GM12878 (cell line): ENCODE results near the gene PACS2. TPM values are rescaled to one million over a fixed set of nuclear protein-coding genes. Genes with fewer than 3 reads are reported as not detected.
A peak's percentile ranks its signal among the peaks of the same experiment; 100 is the strongest.

ENCODE experiments used
- ATAC-seq: fragments of 200-7000 bp; cut with Tn5 transposase; 3 replicates; pipeline ENCODE4 v1.9.1; 2020; ENCODE audit warnings: mild to moderate bottlenecking, moderate library complexity
- BruUV-seq: library from RNA; stranded (reverse); fragments of 400-500 nt; replicated peaks from 2 replicates; lab custom pipeline; 2021; lab: Mats Ljungman, UMichigan
- CTCF ChIA-PET: fragments of 300-600 bp; sonication (Branson Sonifier 250); formaldehyde crosslinking; extraction: SDS; loops from one replicate; lab custom pipeline; 2021; ENCODE audit warnings: inconsistent platforms; lab: Yijun Ruan, JAX
- POLR2A ChIA-PET: fragments of 350-600 bp; formaldehyde crosslinking; extraction: SDS; loops from one replicate; lab custom pipeline; 2021; ENCODE audit warnings: inconsistent platforms; lab: Charles Lee
- RAD21 ChIA-PET: fragments of 300-600 bp; sonication (Branson Sonifier 250); formaldehyde crosslinking; loops from one replicate; lab custom pipeline; 2023; ENCODE audit warnings: antibody characterized with exemption; ENCODE audit not compliant: unreplicated experiment; lab: Charles Lee
- SMC1A ChIA-PET: fragments of 300-600 bp; sonication (Branson Sonifier 250); formaldehyde crosslinking; loops from one replicate; lab custom pipeline; 2023; ENCODE audit not compliant: unreplicated experiment, uncharacterized antibody; lab: Charles Lee
- DNase-seq: peaks from one replicate; pipeline ENCODE4 v3.0.0-alpha.2; 2011; ENCODE audit warnings: low read depth, low spot score
- FAIRE-seq: peaks from 3 replicates; lab custom pipeline; 2011; peaks lifted over from hg19 to GRCh38; lab: Jason Lieb, UNC
- H2AFZ ChIP-seq: 2 replicates; pipeline ENCODE4 v1.6.0; 2011; ENCODE audit warnings: low read depth, low read length, control low read depth; ENCODE audit not compliant: control insufficient read depth
- H3K27ac ChIP-seq: 2 replicates; pipeline ENCODE4 v1.5.1; 2011; ENCODE audit warnings: control low read depth; ENCODE audit not compliant: control insufficient read depth, insufficient read depth
- H3K27me3 ChIP-seq, 2 experiments: replicated peaks in 1 of 2; 2 replicates each; pipeline versions ENCODE4 v1.6.0 to v1.6.1; 2011; ENCODE audit warnings: low read length in 1 of 2; ENCODE audit not compliant: control insufficient read depth in 2 of 2, insufficient read depth in 2 of 2
- H3K36me3 ChIP-seq, 2 experiments: 2 replicates each; pipeline ENCODE4 v1.5.1; 2011; ENCODE audit warnings: low read length in 1 of 2; ENCODE audit not compliant: control insufficient read depth in 2 of 2, insufficient read depth in 2 of 2
- H3K4me1 ChIP-seq: 2 replicates; pipeline ENCODE4 v1.6.1; 2011; ENCODE audit warnings: mild to moderate bottlenecking, low read length, moderate library complexity, mixed read lengths; ENCODE audit not compliant: control insufficient read depth, insufficient read depth
- H3K4me2 ChIP-seq: 2 replicates; pipeline ENCODE4 v1.6.0; 2011; ENCODE audit warnings: control low read depth; ENCODE audit not compliant: control insufficient read depth, insufficient read depth
- H3K4me3 ChIP-seq: fragments of 200-600 bp; sonication (generic); 2 replicates; pipeline ENCODE4 v1.5.1; 2016
- H3K79me2 ChIP-seq: 2 replicates; pipeline ENCODE4 v1.6.0; 2011; ENCODE audit warnings: low read length; ENCODE audit not compliant: control insufficient read depth, insufficient read depth
- H3K9ac ChIP-seq: 2 replicates; pipeline ENCODE4 v1.8.0; 2011; ENCODE audit warnings: low read length, control low read depth, mixed read lengths; ENCODE audit not compliant: control insufficient read depth, insufficient read depth
- H3K9me3 ChIP-seq: replicated peaks from 3 replicates; pipeline ENCODE4 v1.5.1; 2011; ENCODE audit warnings: mild to moderate bottlenecking, low read length; ENCODE audit not compliant: control insufficient read depth, insufficient read depth
- H4K20me1 ChIP-seq: 2 replicates; pipeline ENCODE4 v1.6.0; 2011; ENCODE audit not compliant: control insufficient read depth, insufficient read depth
- BACH1 ChIP-seq: fragments of 450-650 bp; IDR thresholded peaks from 2 replicates; pipeline ENCODE4 v1.6.1; 2017; ENCODE audit warnings: mild to moderate bottlenecking, borderline replicate concordance
- CHD1 ChIP-seq: IDR thresholded peaks from 2 replicates; pipeline ENCODE4 v1.6.1; 2012; ENCODE audit warnings: low read depth, low read length, improper control_type of control experiment
- E2F4 ChIP-seq: IDR thresholded peaks from 2 replicates; pipeline ENCODE4 v1.6.1; 2012; ENCODE audit warnings: low read depth, low read length, improper control_type of control experiment
- ESRRA ChIP-seq: IDR thresholded peaks from 2 replicates; pipeline ENCODE4 v1.6.1; 2012; ENCODE audit warnings: mild to moderate bottlenecking, low read length, improper control_type of control experiment
- FOXK2 ChIP-seq: fragments of 450-650 bp; IDR thresholded peaks from 2 replicates; pipeline ENCODE4 v1.6.1; 2017; ENCODE audit warnings: mild to moderate bottlenecking, moderate library complexity
- GABPA ChIP-seq: IDR thresholded peaks from 2 replicates; pipeline ENCODE4 v1.6.1; 2014; ENCODE audit warnings: antibody characterized with exemption, low read depth, mild to moderate bottlenecking, inconsistent platforms
- HDAC6 ChIP-seq: fragments of 200-600 bp; sonication (generic); IDR thresholded peaks from one replicate; pipeline ENCODE4 v1.8.0; 2017; ENCODE audit warnings: antibody characterized with exemption; ENCODE audit not compliant: unreplicated experiment
- HDGF ChIP-seq: fragments of 450-650 bp; IDR thresholded peaks from 2 replicates; pipeline ENCODE4 v1.6.1; 2016; ENCODE audit warnings: antibody characterized with exemption
- IRF4 ChIP-seq: IDR thresholded peaks from 2 replicates; pipeline ENCODE4 v1.6.1; 2011; ENCODE audit warnings: low read depth, low read length
- NBN ChIP-seq: fragments of 450-650 bp; IDR thresholded peaks from 2 replicates; pipeline ENCODE4 v1.6.1; 2016
- NKRF ChIP-seq: fragments of 450-650 bp; conservative IDR thresholded peaks from 2 replicates; pipeline ENCODE4 v1.6.1; 2017; ENCODE audit warnings: mild to moderate bottlenecking, moderate library complexity
- PAX8 ChIP-seq: fragments of 450-650 bp; IDR thresholded peaks from 2 replicates; pipeline ENCODE4 v1.6.1; 2017; ENCODE audit warnings: mild to moderate bottlenecking, moderate library complexity
- POLR2AphosphoS5 ChIP-seq: IDR thresholded peaks from 2 replicates; pipeline ENCODE4 v1.6.1; 2011; ENCODE audit warnings: mild to moderate bottlenecking, low read length, inconsistent platforms
- SUZ12 ChIP-seq: fragments of 200-600 bp; sonication (generic); IDR thresholded peaks from one replicate; pipeline ENCODE4 v1.6.1; 2018; ENCODE audit warnings: antibody characterized with exemption, mild to moderate bottlenecking; ENCODE audit not compliant: unreplicated experiment
- TARDBP ChIP-seq: IDR thresholded peaks from 2 replicates; pipeline ENCODE4 v1.6.1; 2016; ENCODE audit warnings: borderline replicate concordance
- TCF12 ChIP-seq: IDR thresholded peaks from 2 replicates; pipeline ENCODE4 v1.6.1; 2011; ENCODE audit warnings: low read depth, mild to moderate bottlenecking, low read length
- ZNF207 ChIP-seq: fragments of 450-650 bp; IDR thresholded peaks from 2 replicates; pipeline ENCODE4 v1.6.1; 2014; ENCODE audit warnings: antibody characterized with exemption, mild to moderate bottlenecking, borderline replicate concordance
- ZNF384 ChIP-seq: IDR thresholded peaks from 2 replicates; pipeline ENCODE4 v1.6.1; 2012; ENCODE audit warnings: low read depth, mild to moderate bottlenecking, low read length, improper control_type of control experiment, borderline replicate concordance
- WGBS: methylation state at CpG from one replicate; pipeline ENCODE4 v1.1.6; 2016; ENCODE audit warnings: low lambda C conversion rate; ENCODE audit not compliant: insufficient replicate concordance, insufficient coverage; ENCODE audit errors: missing lambda C conversion rate; 5-methylcytosine and 5-hydroxymethylcytosine counted together
- in situ Hi-C: fragments of 300-500 bp; cut with MboI; formaldehyde crosslinking; loops from 9 replicates; pipeline ENCODE4 v1.14.3; 2018; ENCODE audit warnings: mixed read lengths
- intact Hi-C: fragments of 100-400 bp; cut with micrococcal nuclease; formaldehyde crosslinking; loops from one replicate; pipeline ENCODE4 v1.14.2; 2022; ENCODE audit not compliant: unreplicated experiment
- polyA plus RNA-seq, 11 experiments: library from polyadenylated mRNA; depleted of rRNA in 4 of 11; unstranded in 6 of 11; stranded (reverse) in 5 of 11; fragments of >200 nt; fragmentation: Nextera tagmentation in 4 of 11; fragmentation: Illumina TruSeq in 1 of 11; extraction: Ambion mirVana in 4 of 11; extraction: Trizol in 1 of 11; gene quantifications; 1 replicate in 1 of 11; 2 replicates in 10 of 11; pipeline versions ENCODE4 v1.2.1 to v1.2.3, GENCODE V29; 2011 to 2016; ENCODE audit warnings: inconsistent platforms in 2 of 11, missing spikeins in 2 of 11, low read depth in 1 of 11
- total RNA-seq, 4 experiments: library from RNA; depleted of rRNA in 3 of 4; stranded (reverse); fragments of >200 nt in 3 of 4; fragmentation: Illumina TruSeq in 1 of 4; extraction: Trizol in 1 of 4; gene quantifications; 2 replicates each; pipeline versions ENCODE4 v1.2.1 to v1.2.3, GENCODE V29; 2013 to 2021
- TF ChIP-seq, protein P1 (sequence below): fragments of 450-650 bp; formaldehyde crosslinking; IDR thresholded peaks from 2 replicates; pipeline ENCODE4 v1.5.0; 2022; ENCODE audit warnings: mild to moderate bottlenecking, missing genetic modification characterization

Gene PACS2
- total and polyA plus RNA-seq, 10 of the 15 experiments (the other 5 are each of a cell fraction or from before 2014, with no cell fraction given) = 0.21 to 37.3 (median 9.4) TPM

DNA sequence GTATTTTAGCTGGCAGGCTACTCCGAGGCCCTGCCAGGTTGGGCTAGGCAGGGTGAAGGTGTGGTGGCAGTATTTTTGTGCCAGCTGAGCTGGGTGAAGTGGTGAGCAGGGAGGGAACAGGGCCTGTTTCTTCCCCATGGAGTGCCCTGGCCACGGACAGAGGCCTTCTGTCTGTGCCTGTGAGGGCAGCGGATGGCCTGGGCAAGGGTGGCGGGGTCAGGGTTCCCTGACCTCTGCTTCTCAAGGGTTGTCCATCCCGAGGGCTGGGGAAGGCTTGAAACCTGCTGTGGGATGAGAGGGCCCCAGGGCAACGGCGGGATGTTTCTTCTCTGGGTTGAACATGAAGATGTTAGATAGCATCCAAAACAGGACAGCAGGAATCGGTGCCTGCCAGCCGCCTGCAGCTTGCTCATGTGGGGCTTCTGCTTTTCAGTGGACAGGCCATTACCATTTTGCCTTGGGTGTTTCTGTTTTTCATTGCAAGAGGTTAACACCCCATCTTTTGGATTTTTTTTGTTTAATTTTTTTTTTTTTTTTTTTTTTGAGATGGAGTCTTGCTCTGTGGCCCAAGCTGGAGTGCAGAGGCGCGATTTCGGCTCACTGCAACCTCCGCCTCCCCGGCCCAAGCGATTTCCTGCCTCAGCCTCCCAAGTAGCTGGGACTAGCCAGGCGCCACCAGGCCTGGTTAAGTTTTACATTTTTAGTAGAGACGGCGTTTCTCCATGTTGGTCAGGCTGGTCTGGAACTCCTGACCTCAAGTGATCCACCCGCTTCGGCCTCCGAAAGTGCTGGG is 108.3 kb downstream of the PACS2 start:
- POLR2A ChIA-PET = interaction anchor here (0.7 to 1.3 kb wide), 2 partner anchors 20 to 67 kb away, joined by 3 to 4 read pairs; no protein-coding TSS in a partner anchor
- Histone ChIP-seq H3K4me1 (peaks cover 15% of the 10 kb centered on the region), H3K27me3 (no peaks in the 10 kb centered on the region), H2AFZ (no peak overlapping the region), H3K4me3 (no peak overlapping the region)
- FAIRE-seq (no peak), ATAC-seq (no peak), DNase-seq (no peak)
- 92% methylated on average over 15 of the region's 21 CpGs for WGBS
- no TSS peak for BruUV-seq
- no peak for TF ChIP-seq TARDBP
- TF ChIP-seq BACH1 = no peak
- TF ChIP-seq SUZ12 = no peak
- TF ChIP-seq NBN = no peak
- no peak for TF ChIP-seq ESRRA
- TF ChIP-seq E2F4 = no peak
- TF ChIP-seq ZNF207 = no peak
- TF ChIP-seq, protein P1, sequence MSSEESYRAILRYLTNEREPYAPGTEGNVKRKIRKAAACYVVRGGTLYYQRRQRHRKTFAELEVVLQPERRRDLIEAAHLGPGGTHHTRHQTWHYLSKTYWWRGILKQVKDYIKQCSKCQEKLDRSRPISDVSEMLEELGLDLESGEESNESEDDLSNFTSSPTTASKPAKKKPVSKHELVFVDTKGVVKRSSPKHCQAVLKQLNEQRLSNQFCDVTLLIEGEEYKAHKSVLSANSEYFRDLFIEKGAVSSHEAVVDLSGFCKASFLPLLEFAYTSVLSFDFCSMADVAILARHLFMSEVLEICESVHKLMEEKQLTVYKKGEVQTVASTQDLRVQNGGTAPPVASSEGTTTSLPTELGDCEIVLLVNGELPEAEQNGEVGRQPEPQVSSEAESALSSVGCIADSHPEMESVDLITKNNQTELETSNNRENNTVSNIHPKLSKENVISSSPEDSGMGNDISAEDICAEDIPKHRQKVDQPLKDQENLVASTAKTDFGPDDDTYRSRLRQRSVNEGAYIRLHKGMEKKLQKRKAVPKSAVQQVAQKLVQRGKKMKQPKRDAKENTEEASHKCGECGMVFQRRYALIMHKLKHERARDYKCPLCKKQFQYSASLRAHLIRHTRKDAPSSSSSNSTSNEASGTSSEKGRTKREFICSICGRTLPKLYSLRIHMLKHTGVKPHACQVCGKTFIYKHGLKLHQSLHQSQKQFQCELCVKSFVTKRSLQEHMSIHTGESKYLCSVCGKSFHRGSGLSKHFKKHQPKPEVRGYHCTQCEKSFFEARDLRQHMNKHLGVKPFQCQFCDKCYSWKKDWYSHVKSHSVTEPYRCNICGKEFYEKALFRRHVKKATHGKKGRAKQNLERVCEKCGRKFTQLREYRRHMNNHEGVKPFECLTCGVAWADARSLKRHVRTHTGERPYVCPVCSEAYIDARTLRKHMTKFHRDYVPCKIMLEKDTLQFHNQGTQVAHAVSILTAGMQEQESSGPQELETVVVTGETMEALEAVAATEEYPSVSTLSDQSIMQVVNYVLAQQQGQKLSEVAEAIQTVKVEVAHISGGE (CRISPR knock-in tag) = no peak
- no peak for TF ChIP-seq HDAC6
- TF ChIP-seq NKRF = no peak
- no peak for TF ChIP-seq IRF4
- no peak for TF ChIP-seq CHD1
- no peak for TF ChIP-seq ZNF384
- TF ChIP-seq GABPA = no peak
- no peak for TF ChIP-seq FOXK2
- TF ChIP-seq HDGF = no peak
- no peak for TF ChIP-seq PAX8
- TF ChIP-seq TCF12 = no peak
- TF ChIP-seq POLR2AphosphoS5 = no peak
- TF ChIP-seq, all 136 proteins: peak for 0
- no peak overlapping the region for H3K27ac ChIP-seq
- peaks cover 53% of the 10 kb centered on the region for H3K79me2 ChIP-seq
- H3K4me2 ChIP-seq = peak overlapping the region; percentile 43
- in situ Hi-C loops (no loop called here), intact Hi-C loops (no loop called here)
- CTCF ChIA-PET = interaction anchor here (1.5 kb wide), 1 partner anchor 58 kb away, joined by 5 read pairs; no protein-coding TSS in a partner anchor
- RAD21 ChIA-PET = no interaction called here
- no peaks in the 10 kb centered on the region; the same call in 1 of the 2 replicates for H4K20me1 ChIP-seq
- H3K36me3 ChIP-seq = peaks cover 4 to 6% of the 10 kb centered on the region in 2 experiments; a peak in 3 of 4 replicates
- no peak overlapping the region for H3K9ac ChIP-seq
- no peaks in the 10 kb centered on the region; the same call in 2 of the 3 replicates for H3K9me3 ChIP-seq
- SMC1A ChIA-PET = no interaction called here
